Measurements from ENCODE around the gene ATXN1L. TPM values are rescaled to one million over a fixed set of nuclear protein-coding genes. Genes with fewer than 3 reads are reported as not detected.
"Not testable (repeated sequence)": the region's sequence is repeated elsewhere in the genome, so short reads cannot be mapped to it uniquely, and the experiment has no call there.

ATXN1L gene
- total RNA-seq, 1 donor from 2014 or later = 28.5 TPM

GRCh38 chr16:71904239-71904638, 58.5 kb downstream of the ATXN1L start:
- no peaks in the 10 kb centered on the region for H3K27me3 Mint-ChIP-seq
- H3K36me3 Mint-ChIP-seq (ENCODE audit: insufficient read depth) = peaks cover 12% of the 10 kb centered on the region
- no peaks in the 10 kb centered on the region for H3K9me3 Mint-ChIP-seq (ENCODE audit: low read depth)
- no peak for DNase-seq (ENCODE audit: low spot score, unreplicated experiment)
- TF ChIP-seq CTCF (IDR thresholded peaks at IDR 0.05; ENCODE audit: unreplicated experiment) = no peak
- H3K4me1 Mint-ChIP-seq (ENCODE audit: low read depth) = peaks cover 6% of the 10 kb centered on the region
- H3K27ac Mint-ChIP-seq = no peak overlapping the region
- H3K4me3 Mint-ChIP-seq (ENCODE audit: low read depth) = no peak overlapping the region

- H3K4me1 Mint-ChIP-seq (ENCODE audit: low read depth); H3K27me3 Mint-ChIP-seq; DNase-seq (ENCODE audit: low spot score, unreplicated experiment); H3K9me3 Mint-ChIP-seq (ENCODE audit: low read depth); H3K4me3 Mint-ChIP-seq (ENCODE audit: low read depth); H3K27ac Mint-ChIP-seq: not testable (repeated sequence)
- peaks cover 14% of the 10 kb centered on the region for H3K36me3 Mint-ChIP-seq (ENCODE audit: insufficient read depth)
Observed at GRCh38 chr16:71905765-71906164, 60.0 kb downstream of the ATXN1L start.

Other genes with a start within 250 kb of the ATXN1L start
- 32.3 and 33.7 TPM in 2 replicates for gene MARVELD3, start 219.8 kb upstream of the ATXN1L start, total RNA-seq
- 11.9 and 12.7 TPM in 2 replicates for gene PHLPP2, start 121.3 kb upstream of the ATXN1L start, total RNA-seq
- gene AP1G1, start 37.1 kb upstream of the ATXN1L start, total RNA-seq = 101 and 109 TPM in 2 replicates
- gene ZNF821, start 38.2 kb downstream of the ATXN1L start, total RNA-seq = 32.3 and 32.6 TPM in 2 replicates
- gene IST1, start 49.6 kb downstream of the ATXN1L start, total RNA-seq = 280 and 304 TPM in 2 replicates
- gene PKD1L3, start 154.4 kb downstream of the ATXN1L start, total RNA-seq = 0.19 and 0.27 TPM in 2 replicates
- gene DHODH, start 162.8 kb downstream of the ATXN1L start, total RNA-seq = 13.4 and 13.7 TPM in 2 replicates
- gene HP, start 208.5 kb downstream of the ATXN1L start, total RNA-seq = not detected in 2 replicates
- 0.46 TPM in 1 of 2 replicates, not detected in the other for gene HPR, start 217.2 kb downstream of the ATXN1L start, total RNA-seq
- 15.6 and 16.6 TPM in 2 replicates for gene TXNL4B, start 247.6 kb downstream of the ATXN1L start, total RNA-seq
- 79.6 and 81.7 TPM in 2 replicates for gene DHX38, start 247.9 kb downstream of the ATXN1L start, total RNA-seq

Data from progenitor cell of endocrine pancreas (in vitro differentiated cells).